Activated CD4-positive, alpha-beta T cell treated with anti-CD3 and anti-CD28 coated beads, Interleukin-2, amount 10 ng/mL, durations not matched to agents 7 days and 5 days (primary cell): Measurements from ENCODE around the gene GPR153. TPM values are rescaled to one million over a fixed set of nuclear protein-coding genes. Genes with fewer than 3 reads are reported as not detected.
"Not testable (repeated sequence)": the region's sequence is repeated elsewhere in the genome, so short reads cannot be mapped to it uniquely, and the experiment has no call there.

Experiments
- CTCF ChIA-PET: fragments of 350-600 bp; sonication (Branson Sonifier 250); formaldehyde crosslinking; loops from one replicate; lab custom pipeline; 2021; ENCODE audit warnings: antibody characterized with exemption; lab: Charles Lee
- POLR2A ChIA-PET: fragments of 350-600 bp; sonication (Branson Sonifier 250); formaldehyde crosslinking; loops from one replicate; lab custom pipeline; 2021; ENCODE audit warnings: antibody characterized with exemption; lab: Charles Lee
- DNase-seq: peaks from one replicate; pipeline ENCODE4 v3.0.0-alpha.2; 2020
- H3K27ac Mint-ChIP-seq: one replicate; pipeline ENCODE4 v1.8.0; 2021; ENCODE audit warnings: mild to moderate bottlenecking, moderate library complexity, mixed read lengths
- H3K27me3 Mint-ChIP-seq: one replicate; pipeline ENCODE4 v1.8.0; 2021; ENCODE audit warnings: mixed read lengths
- H3K36me3 Mint-ChIP-seq: one replicate; pipeline ENCODE4 v1.8.0; 2021; ENCODE audit warnings: low read depth, mixed read lengths
- H3K4me1 Mint-ChIP-seq: one replicate; pipeline ENCODE4 v1.8.0; 2021; ENCODE audit warnings: mixed read lengths
- H3K4me3 Mint-ChIP-seq: one replicate; pipeline ENCODE4 v1.8.0; 2021; ENCODE audit warnings: mild to moderate bottlenecking, moderate library complexity, mixed read lengths
- H3K9me3 Mint-ChIP-seq: one replicate; pipeline ENCODE4 v1.8.0; 2021; ENCODE audit warnings: mixed read lengths
- total RNA-seq, 2 experiments: library from RNA; stranded (reverse); gene quantifications; one replicate each; pipeline ENCODE4 v1.2.3, GENCODE V29; 2021

Gene GPR153
- total RNA-seq = under 1 TPM; 0.85 to 0.99 TPM

DNA sequence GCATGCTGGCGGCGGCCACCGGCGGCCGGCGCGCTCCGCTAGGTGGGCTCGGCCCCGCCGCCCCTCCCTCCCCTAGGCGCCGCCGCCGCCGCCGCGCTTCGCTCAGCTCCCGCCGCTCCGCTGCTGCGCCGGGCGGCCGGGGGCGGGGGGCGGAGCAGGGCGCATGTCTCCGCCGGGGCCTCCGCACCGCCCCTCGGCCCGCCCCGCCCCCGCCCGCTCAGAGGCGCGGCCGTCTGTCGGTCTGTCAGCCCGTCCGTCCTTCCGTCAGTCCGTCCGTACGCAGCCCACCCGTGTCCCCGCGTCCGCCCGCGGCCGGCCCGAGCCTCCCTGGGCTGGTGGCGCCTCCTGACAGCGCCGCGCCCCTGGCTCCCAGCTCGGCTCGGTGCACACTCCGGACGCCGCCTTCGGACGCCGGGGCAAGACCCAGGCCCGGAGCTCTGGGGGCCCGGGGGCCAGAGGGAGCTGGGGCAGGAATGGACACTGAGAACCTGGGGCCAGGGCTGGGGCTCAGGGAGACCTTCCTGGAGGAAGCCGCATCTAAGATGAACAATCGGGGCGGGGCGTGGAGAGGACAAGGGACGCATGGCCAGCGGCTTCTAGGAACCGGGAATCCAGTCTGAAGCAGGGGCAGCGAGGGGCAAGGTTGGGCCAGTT is at the start of gene GPR153:
Gene GPR153 (minus strand): TSS at position 138 of the 654 bp plus-strand sequence. CDS start 6,193 bp downstream, outside the sequence.
- peaks cover 18% of the 10 kb centered on the region for H3K27me3 Mint-ChIP-seq
- H3K4me3 Mint-ChIP-seq = peak within 1 kb of the TSS; percentile 67
- H3K27ac Mint-ChIP-seq = no peak within 1 kb of the TSS
- DNase-seq = peak; percentile 41
- H3K4me1 Mint-ChIP-seq = peaks cover 13% of the 10 kb centered on the region
- H3K36me3 Mint-ChIP-seq = no peaks in the 10 kb centered on the region
- ChIA-PET POLR2A (no interaction called here), CTCF (interaction anchor here (0.9 kb wide), 1 partner anchor 14 kb away, joined by 3 read pairs; no protein-coding TSS in a partner anchor)
- H3K9me3 Mint-ChIP-seq = no peaks in the 10 kb centered on the region

DNA sequence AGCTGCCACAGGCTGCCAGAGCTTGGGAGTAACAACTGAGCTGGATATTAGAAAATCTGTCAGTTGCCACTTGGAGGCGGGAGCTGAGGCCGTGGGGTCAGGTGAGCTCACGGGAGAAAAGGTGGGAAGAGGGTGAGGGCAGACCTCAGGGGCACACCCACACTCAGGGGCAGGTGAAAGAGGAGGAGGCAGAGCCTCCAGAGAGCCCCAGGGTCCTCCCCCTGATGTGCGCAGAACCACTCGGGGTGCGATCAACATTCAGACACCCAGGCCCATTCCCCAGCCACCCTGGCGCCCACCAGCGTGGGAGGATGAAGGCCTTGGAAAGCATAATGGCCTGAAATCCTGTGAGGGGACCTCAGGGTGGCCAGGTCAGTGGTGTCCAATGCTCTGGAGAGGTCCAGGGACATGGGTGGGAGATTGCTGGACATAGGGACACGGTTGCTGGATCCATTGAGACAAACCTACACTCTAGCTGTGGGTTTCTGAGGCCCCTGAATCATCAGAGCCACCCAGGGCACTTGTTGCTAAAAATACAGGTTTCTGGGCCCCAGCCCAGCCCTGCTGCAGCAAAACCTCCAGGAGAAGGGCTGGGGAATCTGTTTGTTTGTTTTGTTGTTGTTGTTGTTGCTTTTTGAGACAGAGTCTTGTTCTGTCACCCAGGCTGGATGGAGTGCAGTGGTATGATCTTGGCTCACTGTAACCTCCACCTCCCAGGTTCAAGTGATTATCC is 49.4 kb upstream of the GPR153 start:
- H3K4me3 Mint-ChIP-seq = no peak overlapping the region
- no peak for DNase-seq
- H3K9me3 Mint-ChIP-seq = peaks cover 11% of the 10 kb centered on the region
- H3K36me3 Mint-ChIP-seq = peaks cover 28% of the 10 kb centered on the region
- no peaks in the 10 kb centered on the region for H3K4me1 Mint-ChIP-seq
- H3K27ac Mint-ChIP-seq = no peak overlapping the region
- CTCF ChIA-PET = no interaction called here
- POLR2A ChIA-PET = no interaction called here
- no peaks in the 10 kb centered on the region for H3K27me3 Mint-ChIP-seq

DNA sequence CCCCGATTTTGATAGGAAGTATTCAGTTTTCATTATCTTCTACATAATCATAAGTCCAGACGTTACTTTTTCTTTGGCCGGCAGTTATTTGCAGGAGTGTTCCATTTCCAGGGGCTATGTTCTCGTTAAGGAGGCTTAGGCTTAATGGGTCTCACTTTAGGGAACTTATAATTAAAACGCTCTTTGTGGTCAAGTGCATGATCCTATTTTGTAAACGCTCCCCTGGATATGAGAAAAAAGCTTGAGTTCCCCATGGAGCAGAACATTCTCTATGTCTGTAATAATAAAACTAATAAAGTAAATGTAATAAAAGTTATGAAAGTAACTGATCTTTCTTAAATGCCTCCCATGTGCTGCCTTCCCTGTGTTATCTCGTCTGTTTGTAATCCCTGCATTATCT is 48.7 kb upstream of the GPR153 start:
- POLR2A ChIA-PET = no interaction called here
- H3K4me3 Mint-ChIP-seq = no peak overlapping the region
- H3K27ac Mint-ChIP-seq = no peak overlapping the region
- no peak for DNase-seq
- H3K36me3 Mint-ChIP-seq = peaks cover 28% of the 10 kb centered on the region
- H3K4me1 Mint-ChIP-seq = no peaks in the 10 kb centered on the region
- CTCF ChIA-PET = interaction anchor here (0.8 kb wide), 1 partner anchor 45 kb away, joined by 3 read pairs; no protein-coding TSS in a partner anchor
- H3K9me3 Mint-ChIP-seq = peaks cover 11% of the 10 kb centered on the region
- no peaks in the 10 kb centered on the region for H3K27me3 Mint-ChIP-seq

DNA sequence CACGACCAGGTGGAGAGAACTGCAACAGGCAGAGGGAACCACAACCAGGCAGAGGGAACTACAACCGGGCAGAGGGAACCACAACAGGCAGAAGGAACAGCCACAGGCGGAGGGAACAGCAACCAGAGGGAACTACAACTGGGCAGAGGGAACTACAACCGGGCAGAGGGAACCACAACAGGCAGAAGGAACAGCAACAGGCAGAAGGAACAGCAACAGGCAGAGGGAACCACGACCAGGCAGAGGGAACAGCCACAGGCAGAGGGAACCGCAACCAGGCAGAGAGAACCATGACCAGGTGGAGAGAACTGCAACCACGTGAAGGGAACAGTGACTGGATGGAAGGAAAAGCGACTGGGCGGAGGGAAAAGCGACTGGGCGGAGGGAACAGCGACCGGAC is 47.6 kb upstream of the GPR153 start:
- H3K27me3 Mint-ChIP-seq = no peaks in the 10 kb centered on the region
- POLR2A ChIA-PET = no interaction called here
- H3K27ac Mint-ChIP-seq = no peak overlapping the region
- no peak overlapping the region for H3K4me3 Mint-ChIP-seq
- H3K4me1 Mint-ChIP-seq = no peaks in the 10 kb centered on the region
- DNase-seq = no peak
- H3K36me3 Mint-ChIP-seq = peaks cover 28% of the 10 kb centered on the region
- peaks cover 11% of the 10 kb centered on the region for H3K9me3 Mint-ChIP-seq
- CTCF ChIA-PET = no interaction called here

DNA sequence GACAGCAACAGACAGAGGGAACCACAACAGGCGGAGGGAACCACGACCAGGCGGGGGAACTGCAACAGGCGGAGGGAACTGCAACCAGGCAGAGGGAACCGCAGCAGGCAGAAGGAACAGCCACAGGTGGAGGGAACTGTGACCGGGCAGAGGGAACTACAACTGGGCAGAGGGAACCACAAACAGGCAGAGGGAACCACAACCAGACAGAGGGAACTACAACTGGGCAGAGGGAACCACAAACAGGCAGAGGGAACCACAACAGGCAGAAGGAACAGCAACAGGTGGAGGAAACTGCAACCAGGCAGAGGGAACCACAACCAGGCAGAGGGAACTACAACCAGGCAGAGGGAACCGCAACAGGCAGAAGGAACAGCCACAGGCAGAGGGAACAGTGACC is 46.8 kb upstream of the GPR153 start:
- CTCF ChIA-PET, POLR2A ChIA-PET, H3K27me3 Mint-ChIP-seq, H3K4me1 Mint-ChIP-seq, H3K4me3 Mint-ChIP-seq, DNase-seq, H3K27ac Mint-ChIP-seq: not testable (repeated sequence)
- peaks cover 28% of the 10 kb centered on the region for H3K36me3 Mint-ChIP-seq
- peaks cover 11% of the 10 kb centered on the region for H3K9me3 Mint-ChIP-seq

DNA sequence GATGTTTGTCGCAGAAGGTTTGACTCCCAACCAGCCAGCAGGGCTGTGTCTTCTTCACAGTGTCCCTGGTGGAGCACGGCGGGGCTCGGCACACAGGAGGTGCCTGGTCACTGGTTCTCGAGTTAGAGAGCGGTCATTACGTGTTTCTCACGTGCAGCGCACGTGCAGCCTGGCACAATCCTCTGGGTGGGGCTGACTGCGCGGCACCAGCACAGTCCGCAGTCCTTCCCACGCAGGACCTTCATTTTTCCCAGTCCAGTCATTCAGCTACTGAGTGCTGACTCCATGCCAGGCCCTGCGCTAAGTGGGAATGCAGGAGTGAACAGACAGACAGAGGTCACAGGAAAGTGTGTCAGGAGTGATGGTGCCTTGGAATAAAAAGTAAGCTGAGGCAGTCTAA is 46.2 kb upstream of the GPR153 start:
- Mint-ChIP-seq H3K36me3 (peaks cover 28% of the 10 kb centered on the region), H3K9me3 (peaks cover 11% of the 10 kb centered on the region), H3K4me3 (no peak overlapping the region), H3K27me3 (no peaks in the 10 kb centered on the region), H3K27ac (no peak overlapping the region), H3K4me1 (no peaks in the 10 kb centered on the region)
- ChIA-PET CTCF (no interaction called here), POLR2A (no interaction called here)
- DNase-seq = no peak

DNA sequence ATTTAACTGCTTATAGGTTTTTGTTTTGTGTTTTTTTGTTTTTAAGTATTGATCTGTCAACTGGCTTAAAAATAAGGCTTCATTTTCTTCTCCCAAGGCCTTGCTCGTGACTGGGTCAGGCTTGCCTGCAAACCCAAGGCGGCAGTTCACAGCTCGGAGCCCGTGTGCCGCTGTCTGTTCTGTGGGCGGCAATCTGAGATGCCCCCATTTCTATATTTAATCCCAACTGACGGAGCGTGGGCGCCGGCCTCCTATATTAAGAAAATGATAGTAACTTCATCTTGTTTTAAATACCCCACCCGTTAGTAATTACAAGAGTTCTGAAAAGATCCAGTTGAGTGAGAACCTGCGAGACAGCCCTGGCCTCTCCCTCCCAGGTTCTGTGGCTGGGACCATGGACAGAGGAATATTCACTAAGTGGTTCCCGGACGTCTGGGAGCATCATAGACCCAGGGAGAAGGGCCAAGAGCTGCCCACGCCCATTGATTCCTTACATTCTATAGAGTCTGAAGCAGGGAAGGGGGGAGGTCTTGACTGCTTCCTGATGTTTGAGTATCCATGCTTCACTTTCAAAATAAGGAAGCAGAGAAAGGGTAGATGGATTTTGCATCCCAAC is 42.6 kb upstream of the GPR153 start:
- H3K9me3 Mint-ChIP-seq = peaks cover 8% of the 10 kb centered on the region
- H3K36me3 Mint-ChIP-seq = peaks cover 19% of the 10 kb centered on the region
- H3K4me1 Mint-ChIP-seq = no peaks in the 10 kb centered on the region
- no peaks in the 10 kb centered on the region for H3K27me3 Mint-ChIP-seq
- H3K27ac Mint-ChIP-seq = no peak overlapping the region
- H3K4me3 Mint-ChIP-seq = no peak overlapping the region
- ChIA-PET POLR2A (interaction anchor here (0.6 kb wide), 1 partner anchor 156 kb away, joined by 3 read pairs; no protein-coding TSS in a partner anchor), CTCF (no interaction called here)
- DNase-seq = no peak

DNA sequence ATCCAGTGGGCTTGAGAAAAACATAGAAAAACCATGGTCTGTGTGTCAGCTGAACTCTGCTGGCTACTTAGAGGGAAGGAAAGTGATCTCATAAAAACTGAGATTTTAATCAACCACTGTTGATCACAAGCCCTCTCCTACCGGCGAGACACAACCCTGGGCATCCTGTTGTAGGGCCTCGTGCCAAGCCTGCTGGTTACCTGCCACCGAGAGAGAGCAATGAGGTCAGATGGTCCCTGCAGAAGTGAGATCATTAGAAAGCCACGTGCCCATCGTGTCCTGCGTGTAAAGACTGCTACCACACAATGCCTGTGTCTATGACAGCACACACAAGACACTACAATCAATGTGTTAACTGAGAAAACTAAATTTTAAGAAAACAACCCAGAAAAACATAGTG is 41.7 kb upstream of the GPR153 start:
- no peaks in the 10 kb centered on the region for H3K27me3 Mint-ChIP-seq
- peaks cover 13% of the 10 kb centered on the region for H3K36me3 Mint-ChIP-seq
- POLR2A ChIA-PET = no interaction called here
- H3K27ac Mint-ChIP-seq = no peak overlapping the region
- no peaks in the 10 kb centered on the region for H3K4me1 Mint-ChIP-seq
- CTCF ChIA-PET = no interaction called here
- no peak for DNase-seq
- peaks cover 2% of the 10 kb centered on the region for H3K9me3 Mint-ChIP-seq
- H3K4me3 Mint-ChIP-seq = no peak overlapping the region

DNA sequence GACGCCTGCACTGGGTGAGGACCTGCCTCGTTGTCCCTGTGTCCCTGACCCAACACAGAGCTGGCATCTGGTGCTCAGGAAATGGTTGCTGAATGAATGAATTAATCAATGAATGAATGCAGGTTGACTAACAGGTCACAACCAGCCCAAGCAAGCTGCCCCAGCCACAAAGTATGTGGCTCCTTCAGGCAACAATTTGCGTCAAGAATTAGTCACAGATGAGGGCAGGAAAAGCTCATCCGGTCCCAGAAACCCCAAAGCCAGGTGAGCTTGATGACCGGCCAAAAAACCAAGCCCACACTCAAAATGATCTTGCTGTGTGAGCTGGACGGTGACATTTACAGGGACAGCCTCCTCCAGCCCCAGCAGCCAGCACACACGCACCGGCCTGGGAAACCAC is 40.6 kb upstream of the GPR153 start:
- no peaks in the 10 kb centered on the region for H3K4me1 Mint-ChIP-seq
- no peaks in the 10 kb centered on the region for H3K9me3 Mint-ChIP-seq
- no peak for DNase-seq
- no peaks in the 10 kb centered on the region for H3K27me3 Mint-ChIP-seq
- H3K27ac Mint-ChIP-seq = no peak overlapping the region
- no peak overlapping the region for H3K4me3 Mint-ChIP-seq
- peaks cover 3% of the 10 kb centered on the region for H3K36me3 Mint-ChIP-seq
- POLR2A ChIA-PET = no interaction called here
- CTCF ChIA-PET = no interaction called here

DNA sequence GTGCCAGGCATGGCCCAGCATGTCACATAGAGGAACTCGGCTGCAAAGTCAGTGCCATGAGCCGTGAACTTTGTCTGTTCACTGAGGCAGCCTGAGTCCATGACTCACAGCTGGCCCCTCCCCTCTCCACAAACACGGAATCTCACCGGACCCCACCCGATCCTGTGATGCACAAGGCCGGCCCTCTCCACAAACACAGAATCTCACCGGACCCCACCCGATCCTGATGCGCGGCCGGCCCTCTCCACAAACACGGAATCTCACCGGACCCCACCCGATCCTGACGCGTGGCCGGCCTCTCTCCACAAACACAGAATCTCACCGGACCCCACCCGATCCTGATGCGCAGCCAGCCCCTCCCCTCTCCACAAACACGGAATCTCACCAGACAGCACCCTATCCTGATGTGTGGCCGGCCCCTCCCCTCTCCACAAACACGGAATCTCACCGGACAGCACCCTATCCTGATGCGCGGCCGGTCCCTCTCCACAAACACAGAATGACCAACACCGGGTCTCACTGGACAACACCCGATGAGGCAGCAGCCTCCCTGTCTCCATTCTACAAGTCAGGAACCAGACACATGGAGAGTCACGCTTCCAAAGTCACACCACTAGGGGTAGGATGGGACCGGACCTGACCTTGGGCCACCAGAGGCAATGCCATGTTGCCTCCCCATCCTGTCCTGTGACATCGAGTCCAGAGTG is 39.6 kb upstream of the GPR153 start:
- no peaks in the 10 kb centered on the region for H3K36me3 Mint-ChIP-seq
- H3K4me1 Mint-ChIP-seq = no peaks in the 10 kb centered on the region
- H3K4me3 Mint-ChIP-seq = no peak overlapping the region
- ChIA-PET POLR2A (no interaction called here), CTCF (no interaction called here)
- no peak for DNase-seq
- no peaks in the 10 kb centered on the region for H3K9me3 Mint-ChIP-seq
- H3K27me3 Mint-ChIP-seq = no peaks in the 10 kb centered on the region
- no peak overlapping the region for H3K27ac Mint-ChIP-seq

DNA sequence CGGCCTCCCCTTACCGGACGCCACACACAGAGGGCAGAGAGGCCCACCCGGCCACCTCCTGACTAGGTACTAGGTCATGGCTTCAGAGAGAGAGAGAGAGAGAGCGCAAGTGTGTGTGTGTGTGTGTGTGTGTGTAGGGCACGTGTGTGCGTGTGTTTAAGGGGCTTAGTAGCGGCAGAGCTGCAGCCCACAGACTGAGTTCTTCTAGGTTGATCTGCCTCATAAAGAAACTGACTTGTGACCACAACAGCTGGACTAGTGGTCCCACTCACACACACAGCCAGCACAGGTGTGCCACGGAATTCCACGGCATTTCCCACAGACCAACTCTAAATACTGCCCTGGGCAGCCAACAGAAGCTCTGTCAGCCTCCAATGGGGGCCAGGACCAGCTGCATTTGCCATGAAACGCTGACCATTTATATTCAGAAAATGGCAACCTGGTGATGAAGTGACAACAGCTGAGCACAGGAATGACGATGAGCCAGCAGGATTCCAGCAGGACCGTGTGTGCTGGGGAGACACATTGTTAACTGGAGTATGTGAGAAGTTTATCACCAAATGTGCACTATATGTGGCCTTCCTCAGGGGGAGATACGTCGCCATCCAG is 38.8 kb upstream of the GPR153 start:
- H3K36me3 Mint-ChIP-seq = peaks cover 3% of the 10 kb centered on the region
- peaks cover 3% of the 10 kb centered on the region for H3K4me1 Mint-ChIP-seq
- DNase-seq = no peak
- no peak overlapping the region for H3K4me3 Mint-ChIP-seq
- ChIA-PET POLR2A (no interaction called here), CTCF (interaction anchor here (0.8 kb wide), 1 partner anchor 13 kb away, joined by 3 read pairs; no protein-coding TSS in a partner anchor)
- no peak overlapping the region for H3K27ac Mint-ChIP-seq
- H3K9me3 Mint-ChIP-seq = no peaks in the 10 kb centered on the region
- no peaks in the 10 kb centered on the region for H3K27me3 Mint-ChIP-seq

DNA sequence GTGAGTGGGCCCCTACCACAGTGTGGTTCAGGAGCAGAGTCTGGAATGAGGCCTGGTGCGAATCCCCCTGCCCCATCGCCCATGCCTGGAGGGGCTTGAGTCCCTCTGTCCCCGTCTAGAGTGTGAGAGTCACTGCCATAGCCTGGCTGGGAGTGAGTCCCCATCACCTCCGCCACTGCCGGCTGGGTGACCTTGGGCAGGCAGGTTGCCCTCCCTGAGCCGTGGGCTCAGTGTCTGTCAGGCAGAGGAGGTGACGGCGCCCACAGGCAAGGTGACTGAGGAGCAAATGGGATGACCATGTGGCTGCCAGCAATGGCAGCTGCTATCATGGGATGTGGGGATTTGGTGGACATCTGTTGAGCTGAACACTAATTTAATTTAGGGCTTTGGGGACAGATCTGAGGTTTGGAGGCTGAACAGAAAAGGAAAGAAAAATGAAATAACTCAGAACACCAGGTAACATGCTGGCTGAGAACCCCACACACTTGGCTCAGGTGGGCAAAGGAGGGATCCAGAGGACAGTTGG is 38.1 kb upstream of the GPR153 start:
- no peaks in the 10 kb centered on the region for H3K27me3 Mint-ChIP-seq
- no peak overlapping the region for H3K27ac Mint-ChIP-seq
- ChIA-PET CTCF (interaction anchor here (0.8 kb wide), 1 partner anchor 12 kb away, joined by 3 read pairs; no protein-coding TSS in a partner anchor), POLR2A (no interaction called here)
- H3K36me3 Mint-ChIP-seq = peaks cover 5% of the 10 kb centered on the region
- H3K9me3 Mint-ChIP-seq = no peaks in the 10 kb centered on the region
- DNase-seq = no peak
- no peak overlapping the region for H3K4me3 Mint-ChIP-seq
- peaks cover 6% of the 10 kb centered on the region for H3K4me1 Mint-ChIP-seq
